WTC11 (cell line): ENCODE data around the gene GPR143. TPM values are rescaled to one million over a fixed set of nuclear protein-coding genes. Genes with fewer than 3 reads are reported as not detected.

Source experiments
- ATAC-seq: fragments of 200-7000 bp; cut with Tn5 transposase; 2 replicates; pipeline ENCODE4 v1.10.0; 2021; ENCODE audit warnings: mild to moderate bottlenecking, moderate library complexity
- CTCF ChIA-PET: fragments of 300-600 bp; sonication (Branson Sonifier 250); formaldehyde crosslinking; loops from one replicate; lab custom pipeline; 2021; ENCODE audit warnings: antibody characterized with exemption; lab: Charles Lee
- POLR2A ChIA-PET: fragments of 350-600 bp; sonication (Branson Sonifier 250); formaldehyde crosslinking; loops from one replicate; lab custom pipeline; 2021; ENCODE audit warnings: antibody characterized with exemption; lab: Charles Lee
- DNase-seq: peaks from one replicate; pipeline ENCODE4 v3.0.0; 2021; ENCODE audit warnings: low spot score
- H3K27ac Mint-ChIP-seq: 2 replicates; pipeline ENCODE4 v1.8.0; 2021; ENCODE audit warnings: mixed read lengths
- H3K27me3 Mint-ChIP-seq: 2 replicates; pipeline ENCODE4 v1.8.0; 2021; ENCODE audit warnings: low read depth, mild to moderate bottlenecking, moderate library complexity, mixed read lengths
- H3K36me3 Mint-ChIP-seq: 2 replicates; pipeline ENCODE4 v1.8.0; 2021; ENCODE audit warnings: mixed read lengths
- H3K4me1 Mint-ChIP-seq: 2 replicates; pipeline ENCODE4 v1.8.0; 2022; ENCODE audit warnings: mixed read lengths
- H3K4me3 Mint-ChIP-seq: 2 replicates; pipeline ENCODE4 v1.8.0; 2021; ENCODE audit warnings: mild to moderate bottlenecking, moderate library complexity, mixed read lengths
- H3K9me3 Mint-ChIP-seq: 2 replicates; pipeline ENCODE4 v1.8.0; 2021; ENCODE audit warnings: mixed read lengths
- ATF3 ChIP-seq: sonication (generic); formaldehyde crosslinking; conservative IDR thresholded peaks from 2 replicates; pipeline ENCODE4 v1.8.1; 2022; ENCODE audit warnings: mild to moderate bottlenecking, missing genetic modification reagents
- CREB1 ChIP-seq: sonication (generic); formaldehyde crosslinking; IDR thresholded peaks from 2 replicates; pipeline ENCODE4 v1.8.0; 2023; ENCODE audit warnings: mild to moderate bottlenecking, missing genetic modification reagents
- E2F1 ChIP-seq: sonication (generic); formaldehyde crosslinking; IDR thresholded peaks from 2 replicates; pipeline ENCODE4 v1.8.0; 2022; ENCODE audit warnings: mild to moderate bottlenecking, missing genetic modification reagents
- FOXK1 ChIP-seq: sonication (generic); formaldehyde crosslinking; IDR thresholded peaks from 2 replicates; pipeline ENCODE4 v1.8.0; 2022; ENCODE audit warnings: mild to moderate bottlenecking, moderate library complexity, missing genetic modification reagents
- GABPB1 ChIP-seq: sonication (generic); formaldehyde crosslinking; IDR thresholded peaks from 2 replicates; pipeline ENCODE4 v1.8.1; 2023; ENCODE audit warnings: mild to moderate bottlenecking, missing genetic modification reagents
- MLX ChIP-seq: sonication (generic); formaldehyde crosslinking; IDR thresholded peaks from 2 replicates; pipeline ENCODE4 v1.8.1; 2023; ENCODE audit warnings: mild to moderate bottlenecking, missing genetic modification reagents, moderate library complexity
- NFE2L1 ChIP-seq: sonication (generic); formaldehyde crosslinking; IDR thresholded peaks from 2 replicates; pipeline ENCODE4 v1.8.1; 2023; ENCODE audit warnings: missing genetic modification reagents
- PRDM15 ChIP-seq: sonication (generic); formaldehyde crosslinking; IDR thresholded peaks from 2 replicates; pipeline ENCODE4 v1.8.0; 2022; ENCODE audit warnings: missing genetic modification reagents
- SP1 ChIP-seq: sonication (generic); formaldehyde crosslinking; conservative IDR thresholded peaks from 2 replicates; pipeline ENCODE4 v1.8.1; 2022; ENCODE audit warnings: missing genetic modification reagents
- TCF7 ChIP-seq: sonication (generic); formaldehyde crosslinking; IDR thresholded peaks from 2 replicates; pipeline ENCODE4 v1.8.0; 2022; ENCODE audit warnings: mild to moderate bottlenecking, low read depth, missing genetic modification reagents, moderate library complexity
- TP53 ChIP-seq: sonication (generic); formaldehyde crosslinking; IDR thresholded peaks from 2 replicates; pipeline ENCODE4 v1.8.1; 2023; ENCODE audit warnings: mild to moderate bottlenecking, missing genetic modification reagents
- USF2 ChIP-seq: sonication (generic); formaldehyde crosslinking; IDR thresholded peaks from 2 replicates; pipeline ENCODE4 v1.8.1; 2023; ENCODE audit warnings: mild to moderate bottlenecking, missing genetic modification reagents, moderate library complexity
- ZNF121 ChIP-seq: sonication (generic); formaldehyde crosslinking; IDR thresholded peaks from 2 replicates; pipeline ENCODE4 v1.8.0; 2023; ENCODE audit warnings: missing genetic modification reagents
- ZNF263 ChIP-seq: sonication (generic); formaldehyde crosslinking; IDR thresholded peaks from 2 replicates; pipeline ENCODE4 v1.8.1; 2022; ENCODE audit warnings: low read depth, mild to moderate bottlenecking, moderate library complexity, missing genetic modification reagents
- ZNF317 ChIP-seq: sonication (generic); formaldehyde crosslinking; IDR thresholded peaks from 2 replicates; pipeline ENCODE4 v1.8.1; 2023; ENCODE audit warnings: low read depth, mild to moderate bottlenecking, moderate library complexity, missing genetic modification reagents, borderline replicate concordance
- ZNF396 ChIP-seq: fragments of 250-450 bp; sonication (Bioruptor Pico); IDR thresholded peaks from 2 replicates; pipeline ENCODE4 v1.8.0; 2021; ENCODE audit warnings: mild to moderate bottlenecking, moderate library complexity, borderline replicate concordance
- ZNF425 ChIP-seq: fragments of 250-450 bp; sonication (Bioruptor Pico); conservative IDR thresholded peaks from 2 replicates; pipeline ENCODE4 v1.9.0; 2021; ENCODE audit warnings: mild to moderate bottlenecking
- ZNF512 ChIP-seq: sonication (generic); formaldehyde crosslinking; IDR thresholded peaks from 2 replicates; pipeline ENCODE4 v1.8.1; 2022; ENCODE audit warnings: missing genetic modification reagents, borderline replicate concordance
- ZNF671 ChIP-seq: fragments of 250-450 bp; sonication (Bioruptor Pico); IDR thresholded peaks from 2 replicates; pipeline ENCODE4 v1.8.0; 2021; ENCODE audit warnings: mild to moderate bottlenecking
- total RNA-seq: library from RNA; stranded (reverse); gene quantifications from 3 replicates; pipeline ENCODE4 v1.2.3, GENCODE V29; 2021

The GPR143 gene
- total RNA-seq, 1 experiment from 2014 or later = 18.3 TPM

- TF ChIP-seq PRDM15 (CRISPR knock-in tag) = no peak
- TF ChIP-seq TCF7 = no peak
- no peak for TF ChIP-seq GABPB1 (CRISPR knock-in tag)
- TF ChIP-seq FOXK1 = no peak
- no peak for TF ChIP-seq NFE2L1 (CRISPR knock-in tag)
- TF ChIP-seq E2F1 = no peak
These were observed 37.4 kb downstream of the GPR143 start (continued) for GRCh38 chrX:9728261-9728660.

GRCh38 chrX:9724711-9725110 lies 40.9 kb downstream of the GPR143 start:
- Mint-ChIP-seq H3K36me3 (peaks cover 88% of the 10 kb centered on the region), H3K27ac (no peak overlapping the region), H3K9me3 (peaks cover 41% of the 10 kb centered on the region), H3K4me3 (no peak overlapping the region), H3K27me3 (peaks cover 3% of the 10 kb centered on the region; the same call in 1 of the 2 replicates), H3K4me1 (no peaks in the 10 kb centered on the region)
- no peak for TF ChIP-seq ATF3 (CRISPR knock-in tag)
- no peak for TF ChIP-seq MLX (CRISPR knock-in tag)
- TF ChIP-seq FOXK1 = no peak
- no peak for TF ChIP-seq ZNF317 (CRISPR knock-in tag)
- no peak for TF ChIP-seq ZNF121
- no peak for TF ChIP-seq ZNF425 (CRISPR knock-in tag)
- TF ChIP-seq ZNF512 = no peak
- TF ChIP-seq GABPB1 (CRISPR knock-in tag) = no peak
- no peak for TF ChIP-seq CREB1 (CRISPR knock-in tag)
- no peak for TF ChIP-seq SP1 (CRISPR knock-in tag)
- TF ChIP-seq E2F1 = no peak
- TF ChIP-seq ZNF671 (CRISPR knock-in tag) = no peak
- TF ChIP-seq TP53 (CRISPR knock-in tag) = no peak
- no peak for TF ChIP-seq USF2 (CRISPR knock-in tag)
- no peak for TF ChIP-seq ZNF263 (CRISPR knock-in tag)
- no peak for TF ChIP-seq ZNF396
- ChIA-PET CTCF (no interaction called here), POLR2A (interaction anchor here (0.6 kb wide), 1 partner anchor 78 kb away, joined by 3 read pairs; no protein-coding TSS in a partner anchor)
- ATAC-seq (no peak), DNase-seq (no peak)
